Stimulated activated CD8-positive, alpha-beta memory T cell treated with anti-CD3 and anti-CD28 coated beads, Interleukin-12 subunit alpha, Interleukin-12 subunit beta, amount 100 ng/mL, for 24 hours (primary cell): ENCODE data around the gene PSMD2.
"Not testable (repeated sequence)": the region's sequence is repeated elsewhere in the genome, so short reads cannot be mapped to it uniquely, and the experiment has no call there.

Source experiments
- DNase-seq: peaks from one replicate; pipeline ENCODE4 v3.0.0-alpha.2; 2020; ENCODE audit errors: extremely low read depth

Gene PSMD2

DNA sequence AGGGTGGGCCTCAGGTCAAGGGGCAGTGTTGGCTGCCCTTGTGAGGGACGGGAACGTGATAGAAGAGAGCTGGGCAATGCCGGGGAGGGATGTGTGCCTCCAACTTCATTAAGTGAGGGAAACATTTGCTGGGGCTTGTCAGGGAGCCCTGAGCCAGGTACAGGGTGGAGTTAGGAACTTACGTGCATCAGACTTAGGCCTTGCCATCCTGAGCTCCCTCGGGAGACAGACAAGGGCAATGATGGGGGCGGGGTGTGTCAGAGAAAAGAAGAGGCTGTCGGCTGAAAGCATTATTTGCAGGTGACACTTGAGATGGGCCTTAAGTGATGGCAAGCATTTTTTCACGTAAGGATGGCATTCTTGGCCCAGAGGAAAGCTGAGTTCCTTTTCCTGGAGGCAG lies 40.0 kb downstream of the PSMD2 start:
- DNase-seq = no peak

DNA sequence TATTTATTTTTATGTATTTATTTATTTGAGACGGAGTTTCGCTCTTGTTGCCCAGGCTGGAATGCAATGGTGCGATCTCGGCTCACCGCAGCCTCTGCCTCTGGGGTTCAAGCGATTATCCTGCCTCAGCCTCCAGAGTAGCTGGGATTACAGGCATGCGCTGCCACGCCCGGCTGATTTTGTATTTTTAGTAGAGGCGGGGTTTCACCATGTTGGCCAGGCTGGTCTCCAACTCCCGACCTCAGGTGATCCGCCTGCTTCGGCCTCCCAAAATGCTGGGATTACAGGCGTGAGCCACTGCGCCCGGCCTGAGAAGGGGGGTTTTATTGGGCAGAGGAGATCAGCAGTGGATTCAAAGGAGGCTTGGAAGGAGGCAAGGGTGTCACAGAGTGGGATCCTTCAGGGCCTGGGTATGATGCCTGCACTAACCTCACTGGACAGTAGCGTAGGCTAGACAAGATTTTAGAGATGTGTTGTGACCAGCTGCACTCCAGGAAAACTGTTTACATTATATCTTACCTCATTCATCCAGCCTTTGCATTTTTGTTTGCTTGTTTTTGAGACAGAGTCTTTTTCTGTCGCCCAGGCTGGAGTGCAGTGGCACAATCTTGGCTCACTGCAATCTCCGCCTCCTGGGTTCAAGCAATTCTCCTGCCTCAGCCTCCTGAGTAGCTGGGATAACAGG lies 40.6 kb downstream of the PSMD2 start:
- not testable (repeated sequence) for DNase-seq

DNA sequence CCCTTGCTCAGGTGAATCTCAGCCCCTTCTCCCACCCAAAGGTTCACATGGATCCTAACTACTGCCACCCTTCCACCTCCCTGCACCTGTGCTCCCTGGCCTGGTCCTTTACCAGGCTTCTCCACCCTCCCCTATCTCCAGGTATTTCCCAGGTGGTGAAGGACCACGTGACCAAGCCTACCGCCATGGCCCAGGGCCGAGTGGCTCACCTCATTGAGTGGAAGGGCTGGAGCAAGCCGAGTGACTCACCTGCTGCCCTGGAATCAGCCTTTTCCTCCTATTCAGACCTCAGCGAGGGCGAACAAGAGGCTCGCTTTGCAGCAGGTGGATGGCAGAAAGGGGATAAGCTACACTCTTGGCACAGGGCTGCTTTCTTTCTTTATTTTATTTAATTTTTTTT lies 42.9 kb downstream of the PSMD2 start:
- no peak for DNase-seq

DNA sequence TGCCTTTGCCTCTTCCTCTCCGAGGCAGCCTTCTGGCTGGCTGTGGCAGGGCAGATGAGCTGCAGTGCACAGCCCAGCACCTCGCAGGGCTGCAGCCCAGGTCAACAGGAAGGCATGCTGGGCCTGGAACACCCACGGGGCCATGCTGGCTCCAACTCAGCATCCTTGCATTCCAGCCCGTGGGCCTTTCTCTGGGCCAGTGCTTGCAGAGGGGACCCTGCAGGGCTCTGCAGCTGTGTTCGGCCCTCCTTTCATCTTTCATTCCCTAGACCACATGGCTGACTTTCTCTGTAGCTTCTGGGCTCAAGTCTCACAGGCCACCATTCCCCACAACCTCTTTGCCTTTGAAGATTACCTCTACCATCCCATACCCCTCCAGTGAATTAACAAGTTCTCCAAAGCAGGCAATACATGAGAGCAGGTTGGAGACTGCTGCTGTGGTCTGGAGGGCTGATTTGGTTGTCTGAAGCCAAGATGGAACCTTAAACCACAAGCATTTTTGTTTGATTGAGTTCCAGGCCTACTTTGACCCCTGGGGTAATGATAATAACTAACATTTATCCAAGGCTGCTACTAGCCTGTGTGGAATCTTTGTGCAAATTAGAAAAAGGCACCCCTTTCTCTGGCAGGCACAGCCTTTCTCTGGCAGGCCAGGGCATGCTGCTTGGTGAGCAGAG lies 44.3 kb downstream of the PSMD2 start:
- DNase-seq = no peak

DNA sequence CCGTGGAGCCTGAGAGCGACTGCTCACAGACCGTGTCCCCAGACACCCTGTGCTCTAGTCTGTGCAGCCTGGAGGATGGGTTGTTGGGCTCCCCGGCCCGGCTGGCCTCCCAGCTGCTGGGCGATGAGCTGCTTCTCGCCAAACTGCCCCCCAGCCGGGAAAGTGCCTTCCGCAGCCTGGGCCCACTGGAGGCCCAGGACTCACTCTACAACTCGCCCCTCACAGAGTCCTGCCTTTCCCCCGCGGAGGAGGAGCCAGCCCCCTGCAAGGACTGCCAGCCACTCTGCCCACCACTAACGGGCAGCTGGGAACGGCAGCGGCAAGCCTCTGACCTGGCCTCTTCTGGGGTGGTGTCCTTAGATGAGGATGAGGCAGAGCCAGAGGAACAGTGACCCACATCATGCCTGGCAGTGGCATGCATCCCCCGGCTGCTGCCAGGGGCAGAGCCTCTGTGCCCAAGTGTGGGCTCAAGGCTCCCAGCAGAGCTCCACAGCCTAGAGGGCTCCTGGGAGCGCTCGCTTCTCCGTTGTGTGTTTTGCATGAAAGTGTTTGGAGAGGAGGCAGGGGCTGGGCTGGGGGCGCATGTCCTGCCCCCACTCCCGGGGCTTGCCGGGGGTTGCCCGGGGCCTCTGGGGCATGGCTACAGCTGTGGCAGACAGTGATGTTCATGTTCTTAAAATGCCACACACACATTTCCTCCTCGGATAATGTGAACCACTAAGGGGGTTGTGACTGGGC lies 45.7 kb downstream of the PSMD2 start:
- DNase-seq = no peak

DNA sequence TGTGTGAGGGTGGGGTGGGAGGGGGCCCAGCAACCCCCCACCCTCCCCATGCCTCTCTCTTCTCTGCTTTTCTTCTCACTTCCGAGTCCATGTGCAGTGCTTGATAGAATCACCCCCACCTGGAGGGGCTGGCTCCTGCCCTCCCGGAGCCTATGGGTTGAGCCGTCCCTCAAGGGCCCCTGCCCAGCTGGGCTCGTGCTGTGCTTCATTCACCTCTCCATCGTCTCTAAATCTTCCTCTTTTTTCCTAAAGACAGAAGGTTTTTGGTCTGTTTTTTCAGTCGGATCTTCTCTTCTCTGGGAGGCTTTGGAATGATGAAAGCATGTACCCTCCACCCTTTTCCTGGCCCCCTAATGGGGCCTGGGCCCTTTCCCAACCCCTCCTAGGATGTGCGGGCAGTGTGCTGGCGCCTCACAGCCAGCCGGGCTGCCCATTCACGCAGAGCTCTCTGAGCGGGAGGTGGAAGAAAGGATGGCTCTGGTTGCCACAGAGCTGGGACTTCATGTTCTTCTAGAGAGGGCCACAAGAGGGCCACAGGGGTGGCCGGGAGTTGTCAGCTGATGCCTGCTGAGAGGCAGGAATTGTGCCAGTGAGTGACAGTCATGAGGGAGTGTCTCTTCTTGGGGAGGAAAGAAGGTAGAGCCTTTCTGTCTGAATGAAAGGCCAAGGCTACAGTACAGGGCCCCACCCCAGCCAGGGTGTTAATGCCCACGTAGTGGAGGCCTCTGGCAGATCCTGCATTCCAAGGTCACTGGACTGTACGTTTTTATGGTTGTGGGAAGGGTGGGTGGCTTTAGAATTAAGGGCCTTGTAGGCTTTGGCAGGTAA lies 46.5 kb downstream of the PSMD2 start:
- DNase-seq = no peak

DNA sequence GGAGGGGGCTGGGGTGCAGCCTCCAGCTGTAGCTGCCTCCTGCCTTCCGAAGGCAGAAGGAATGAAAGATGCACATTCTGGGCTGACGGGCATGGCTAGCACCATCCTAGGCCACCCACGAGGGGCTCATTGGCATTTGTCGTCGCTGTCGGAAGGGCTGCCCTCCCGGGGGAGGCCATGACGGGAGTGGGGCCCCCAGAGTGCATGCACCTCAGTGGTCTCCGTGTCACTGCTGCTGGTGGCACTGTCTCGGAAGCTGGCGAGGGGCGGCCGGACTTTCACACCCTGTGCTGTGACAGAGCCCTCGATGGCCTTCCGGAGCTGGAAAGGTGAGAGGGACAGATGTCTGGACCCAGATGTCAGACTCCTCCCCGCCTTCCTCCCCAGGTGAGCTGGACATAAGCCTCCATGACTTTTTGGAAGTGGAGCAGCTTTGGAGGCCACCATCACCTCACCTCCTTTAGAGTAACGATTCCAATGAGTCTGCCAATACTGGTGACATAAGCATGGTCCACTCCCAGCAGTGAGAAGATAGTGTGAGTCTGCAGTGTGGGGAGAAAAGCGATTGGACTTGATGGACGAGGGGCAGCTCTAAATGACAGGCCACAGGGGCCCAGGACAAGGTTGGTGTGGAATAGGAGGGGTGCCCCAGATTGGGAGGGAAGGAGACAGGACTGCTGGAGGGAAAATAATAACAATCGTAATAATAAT lies 47.6 kb downstream of the PSMD2 start:
- no peak for DNase-seq

DNA sequence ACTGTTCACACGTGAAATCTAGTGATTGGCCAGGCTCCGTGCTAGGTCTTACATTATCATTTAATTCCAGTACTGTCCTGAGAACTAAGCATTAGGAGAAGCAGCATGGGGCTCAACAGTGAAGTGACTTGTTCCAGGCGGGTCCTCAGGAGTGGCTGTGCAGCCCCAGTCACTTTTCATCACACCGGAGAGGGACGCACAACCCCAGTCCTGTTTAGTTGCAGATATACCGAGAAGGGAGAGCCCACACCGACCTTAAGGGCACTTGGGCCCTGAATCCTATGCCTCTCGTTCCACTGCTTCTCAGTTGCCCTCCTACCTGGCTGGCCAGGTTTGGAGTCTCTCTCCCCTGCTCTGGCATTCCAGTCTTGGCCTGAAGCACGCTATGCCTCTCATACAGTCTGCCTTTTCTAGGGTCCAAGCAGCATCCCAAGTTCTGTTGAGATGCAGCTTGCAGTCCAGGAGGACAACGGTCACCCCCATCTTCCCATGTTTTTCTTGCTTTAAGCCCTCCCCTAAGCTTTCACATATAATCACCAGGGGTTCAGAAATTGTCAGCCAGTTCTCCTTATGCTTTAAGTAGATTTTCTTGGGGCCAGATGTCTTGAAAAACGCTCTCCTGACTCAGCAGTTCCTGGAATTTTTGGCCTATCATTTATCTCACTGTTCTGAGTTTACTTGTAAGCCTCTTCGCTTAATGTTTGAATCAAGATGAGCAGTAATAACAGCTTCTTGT lies 48.4 kb downstream of the PSMD2 start:
- no peak for DNase-seq

DNA sequence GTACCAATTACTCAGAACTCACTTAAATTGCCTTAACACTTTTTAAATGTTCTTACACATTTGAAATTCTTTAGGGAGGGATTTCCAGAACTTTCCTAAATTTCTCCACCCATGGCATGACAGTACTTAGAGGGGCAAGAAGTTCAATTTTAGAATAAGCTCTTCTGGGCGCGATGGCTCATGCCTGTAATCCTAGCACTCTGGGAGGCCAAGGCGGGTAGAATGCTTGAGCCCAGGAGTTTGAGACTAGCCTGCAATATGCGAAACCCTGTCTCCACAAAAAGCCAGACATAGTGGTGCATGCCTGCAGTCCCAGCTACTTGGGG lies 49.0 kb downstream of the PSMD2 start:
- no peak for DNase-seq

DNA sequence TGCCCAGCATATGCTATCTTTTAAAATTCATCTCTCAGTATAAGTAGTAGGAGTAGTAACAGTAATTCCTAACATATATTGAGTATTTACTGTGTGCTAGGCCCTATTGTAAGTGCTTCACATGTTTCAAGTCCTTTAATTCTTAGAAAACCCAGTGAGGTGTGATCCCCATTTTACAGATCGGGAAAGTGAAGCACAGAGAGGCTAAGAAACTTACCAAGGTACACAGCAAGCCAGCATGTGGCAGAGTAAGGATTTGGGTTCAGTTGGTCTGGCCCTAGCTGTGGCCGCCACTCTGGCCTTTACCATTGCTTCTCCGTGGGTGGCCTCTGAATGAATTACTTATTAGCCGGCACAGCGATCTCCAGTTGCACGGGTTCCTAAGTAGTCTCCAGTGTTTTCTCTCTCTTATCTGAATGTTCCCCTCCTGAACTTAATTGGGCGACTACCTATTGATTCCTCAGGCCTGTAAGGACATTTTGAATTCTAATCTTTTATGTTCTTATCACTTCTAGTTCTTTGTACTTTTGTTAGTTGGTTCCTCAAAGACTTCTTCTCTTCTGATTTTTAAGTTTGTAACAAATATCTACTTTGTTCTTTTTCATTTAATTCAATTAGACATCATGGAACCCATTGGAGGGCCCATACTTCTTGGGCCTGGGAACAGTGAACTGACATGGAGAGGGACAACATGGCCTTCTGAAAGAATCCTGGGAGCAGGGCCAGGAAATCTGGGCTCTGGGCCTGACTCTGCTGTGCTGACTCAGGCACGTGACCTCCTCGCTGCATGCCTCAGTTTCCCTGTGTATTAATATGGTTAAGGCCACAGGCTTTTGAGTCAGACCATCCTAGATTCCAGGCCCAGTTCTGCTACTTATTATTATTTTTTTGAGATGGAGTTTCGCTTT lies 50.8 kb downstream of the PSMD2 start:
- no peak for DNase-seq

DNA sequence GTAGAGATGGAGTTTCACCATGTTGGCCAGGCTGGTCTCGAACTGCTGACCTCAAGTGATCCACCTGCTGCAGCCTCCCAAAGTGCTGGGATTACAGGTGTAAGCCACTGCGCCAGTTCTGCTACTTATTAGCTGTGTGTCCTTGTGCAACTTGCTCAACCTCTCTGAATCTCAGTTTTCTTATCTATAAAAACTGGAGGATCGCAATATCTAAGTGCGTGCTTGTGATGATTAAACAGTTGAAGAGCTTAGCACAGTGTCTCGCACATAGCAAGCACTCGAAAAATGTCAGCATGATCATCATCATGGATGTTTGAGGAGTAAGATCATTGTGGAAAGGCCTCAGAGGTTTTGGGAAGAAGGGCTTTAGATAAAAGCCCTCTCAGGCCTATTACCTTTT lies 51.6 kb downstream of the PSMD2 start:
- DNase-seq = no peak

DNA sequence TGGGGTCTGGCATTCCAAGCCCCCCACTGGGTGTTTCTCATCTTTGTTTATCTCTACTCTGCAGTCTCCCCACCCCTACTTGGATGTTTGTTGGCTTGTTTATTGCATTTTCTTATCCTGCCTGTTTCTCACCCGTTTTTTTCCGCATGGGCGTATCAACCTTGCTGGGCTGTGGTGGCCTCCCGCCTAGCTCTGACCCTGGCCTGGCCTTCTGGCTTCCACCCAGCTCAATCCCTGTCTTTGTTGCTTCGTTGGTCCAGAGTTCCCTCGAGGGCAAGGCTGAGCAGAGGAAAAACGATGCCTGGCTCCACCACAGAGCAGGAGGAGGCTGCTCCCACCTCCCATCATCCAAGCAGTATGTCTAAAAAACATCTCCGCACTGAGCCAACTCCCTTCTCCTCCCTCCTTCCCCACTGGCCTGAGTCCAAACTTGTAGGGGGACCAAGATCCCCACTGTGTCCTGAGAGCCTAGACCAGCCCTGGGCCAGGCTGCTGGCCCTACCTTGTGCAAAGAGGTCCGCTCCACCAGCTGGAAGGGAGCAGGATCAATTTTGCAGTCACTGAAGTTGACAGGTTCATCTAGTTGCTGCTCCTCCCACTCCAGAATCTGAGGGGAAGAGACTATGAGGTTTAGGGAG lies 52.6 kb downstream of the PSMD2 start:
- no peak for DNase-seq

DNA sequence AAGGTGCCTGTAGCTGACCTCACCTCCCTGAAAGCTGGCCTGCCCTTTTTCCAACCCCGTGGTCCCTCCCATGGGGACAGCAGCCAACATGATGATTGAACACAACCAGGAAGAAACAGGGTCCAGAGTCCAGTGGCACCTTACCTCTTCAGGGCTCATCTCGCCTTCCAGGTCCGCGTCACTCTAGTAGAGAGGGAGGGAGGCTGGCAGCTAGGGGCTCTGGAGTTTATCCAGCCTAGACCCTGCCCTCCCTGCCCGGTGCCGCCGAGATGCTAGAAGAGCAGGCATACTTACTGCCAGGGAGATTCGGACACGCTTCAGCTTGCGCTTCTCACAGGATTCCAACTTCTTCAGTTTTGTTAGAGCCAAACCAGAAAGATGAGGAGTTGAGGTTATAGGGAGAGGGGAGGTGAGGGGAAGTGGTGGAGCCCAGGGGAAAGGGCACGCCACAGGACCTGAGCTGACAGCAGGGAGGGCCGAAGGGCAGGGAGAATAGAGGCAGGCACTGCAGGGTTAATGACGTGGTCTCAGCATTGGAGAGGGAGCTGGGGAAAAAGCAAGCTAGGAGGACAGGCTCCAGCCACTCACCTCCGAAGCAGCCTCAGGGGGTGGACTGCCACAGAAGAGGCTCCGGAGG lies 53.2 kb downstream of the PSMD2 start:
- DNase-seq = no peak

DNA sequence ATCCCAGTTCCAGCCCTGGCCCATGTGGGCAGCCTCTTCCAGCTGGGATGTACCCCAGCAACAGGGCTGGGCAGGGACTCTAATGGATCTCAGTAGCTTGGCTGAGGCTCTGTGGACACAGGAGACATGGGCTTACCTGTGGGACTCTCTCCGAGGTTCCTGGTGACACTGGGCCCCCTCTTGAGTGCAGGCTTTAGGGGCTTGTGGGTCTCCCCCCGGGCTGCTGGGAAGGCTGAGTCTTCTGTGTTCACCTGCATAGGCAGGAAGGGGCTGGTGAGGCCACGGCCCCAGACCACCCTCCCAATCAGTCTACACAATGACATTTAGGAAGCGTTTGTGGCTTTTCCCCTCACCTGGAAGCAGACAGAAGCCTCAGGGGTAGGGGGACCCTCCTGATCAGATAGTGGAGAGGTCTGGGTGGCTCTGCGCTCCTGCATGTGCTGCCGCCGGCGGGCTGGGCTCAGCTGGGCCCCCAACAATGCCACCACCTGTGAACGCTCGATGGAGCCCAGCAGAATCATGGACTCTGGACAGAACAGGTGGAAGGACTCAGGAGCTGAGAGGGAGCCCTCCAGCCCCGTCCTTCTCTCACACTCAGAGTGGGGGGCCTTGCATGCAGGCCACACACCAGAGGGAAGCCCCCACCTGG lies 54.0 kb downstream of the PSMD2 start:
- DNase-seq = no peak

DNA sequence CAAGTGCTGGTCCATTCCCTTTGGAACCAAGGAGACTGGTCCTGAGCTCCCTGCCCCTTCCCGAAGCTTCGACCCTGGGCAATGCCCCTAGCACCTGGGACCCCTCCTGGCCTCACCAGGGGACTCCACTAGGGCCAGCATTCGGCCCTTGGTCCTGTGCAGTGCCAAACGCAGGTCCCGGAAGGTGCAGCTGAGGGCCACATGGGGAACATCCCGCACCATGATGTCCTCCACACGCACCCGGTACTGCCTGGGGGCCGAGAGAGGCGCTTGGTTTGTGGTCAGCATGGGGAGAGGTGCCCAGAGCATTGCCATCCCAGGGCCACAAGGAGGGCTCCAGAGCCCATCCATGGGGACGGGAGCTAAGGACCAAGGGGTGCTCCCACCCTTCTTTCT lies 54.5 kb downstream of the PSMD2 start:
- no peak for DNase-seq

DNA sequence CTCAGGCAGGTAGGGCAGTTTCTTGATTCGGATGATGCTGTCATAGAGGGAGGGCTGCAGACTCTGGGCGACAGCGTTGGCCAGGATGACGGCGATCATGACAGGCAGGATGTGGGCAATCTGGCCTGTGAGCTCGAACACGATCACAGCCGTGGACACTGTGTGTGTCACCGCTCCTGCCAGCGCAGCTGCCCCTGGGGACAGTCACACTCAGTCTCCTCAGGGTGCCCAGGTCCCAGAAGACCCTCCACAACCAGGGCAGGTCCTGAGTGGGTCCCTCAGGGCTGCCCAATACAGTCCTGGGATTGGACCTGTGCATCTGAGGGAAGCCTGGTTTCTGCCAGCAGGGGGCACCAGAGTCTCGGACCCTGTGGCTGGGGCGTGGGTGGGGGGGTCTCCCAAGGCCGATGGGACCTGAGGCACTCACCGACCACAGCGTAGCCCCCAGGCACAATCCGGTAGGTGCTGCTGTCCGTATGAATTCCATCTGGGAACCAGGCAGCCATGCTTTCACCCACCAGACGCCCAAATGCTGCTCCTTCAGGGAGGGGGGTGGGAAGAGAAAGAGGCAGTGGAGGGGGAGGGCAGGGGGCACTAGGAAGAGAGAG lies 55.2 kb downstream of the PSMD2 start:
- no peak for DNase-seq

DNA sequence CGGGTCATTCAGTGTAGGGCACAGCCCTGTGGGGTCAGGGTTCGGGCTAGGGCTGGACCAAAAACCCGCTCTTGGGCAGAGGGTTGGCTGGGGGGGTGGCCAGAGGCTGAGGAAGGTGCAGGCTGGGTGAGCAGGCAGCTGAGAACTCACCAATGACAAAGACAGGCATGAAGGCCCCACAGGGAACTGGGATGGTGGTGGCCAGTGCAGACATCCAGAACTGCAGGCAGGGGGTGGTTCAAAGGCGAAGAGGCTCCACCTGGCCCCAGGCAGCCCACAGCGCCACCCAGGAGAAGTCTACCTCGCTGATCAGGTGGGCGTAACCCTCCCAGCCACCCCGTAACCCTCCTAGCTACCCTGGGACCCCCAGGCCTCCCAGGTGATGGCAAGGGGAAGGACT lies 55.7 kb downstream of the PSMD2 start:
- DNase-seq = no peak
